NCI-H1048 (cell line): ENCODE measurements around the gene TMEM203.

Experiments used
- DNase-seq: peaks from one replicate; lab custom pipeline; 2025; lab: John Stamatoyannopoulos, UW

The TMEM203 gene

GRCh38 chr9:137194388-137194787, 11.1 kb downstream of the TMEM203 start:
- no peak for DNase-seq

DNA sequence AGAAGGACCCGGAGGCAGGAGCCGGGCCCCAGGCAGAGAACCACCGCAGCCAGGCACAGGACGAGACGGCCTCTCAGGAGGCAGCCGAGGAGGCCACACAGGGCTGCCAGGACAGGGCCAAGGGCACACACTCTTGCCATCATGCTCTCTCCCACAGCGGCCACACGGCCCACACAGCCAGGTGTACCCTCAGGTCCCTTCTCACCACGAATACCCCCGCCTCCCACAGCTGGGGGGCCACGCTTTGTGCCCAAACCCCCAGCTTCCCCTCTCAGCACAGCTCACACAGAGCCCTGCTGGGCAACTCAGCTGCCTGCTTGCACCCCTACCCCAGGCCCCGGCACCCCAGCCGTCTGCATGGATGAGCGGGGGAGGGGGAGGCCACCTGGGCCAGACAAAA, 11.7 kb downstream of the TMEM203 start:
- DNase-seq, result no peak

DNA sequence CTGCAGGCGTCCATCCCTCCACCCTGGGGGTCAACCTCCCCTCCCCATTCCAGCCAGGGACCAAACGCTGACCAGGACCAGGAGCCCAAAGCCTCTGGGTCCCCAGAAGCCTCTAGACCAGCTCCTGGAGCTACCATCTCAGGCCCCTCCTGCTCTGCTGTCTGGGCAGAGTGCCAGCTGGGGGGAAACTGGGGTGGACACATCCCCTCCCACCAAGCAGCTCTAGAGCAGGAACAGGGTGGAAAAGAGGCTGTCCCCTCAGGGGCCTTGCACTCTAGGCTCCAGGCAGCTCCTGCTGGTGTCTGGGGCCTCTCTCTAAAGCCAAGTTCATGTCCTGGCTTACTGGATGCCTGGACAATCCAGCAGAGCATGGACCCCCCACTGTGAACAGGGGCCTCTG, 12.6 kb downstream of the TMEM203 start:
- DNase-seq, result no peak

- DNase-seq, result no peak
Observed at GRCh38 chr9:137192448-137192780, 13.0 kb downstream of the TMEM203 start.

- DNase-seq, result no peak
Observed at GRCh38 chr9:137191691-137192447, 13.6 kb downstream of the TMEM203 start.

GRCh38 chr9:137191245-137191644, 14.2 kb downstream of the TMEM203 start:
- DNase-seq, result no peak

DNA sequence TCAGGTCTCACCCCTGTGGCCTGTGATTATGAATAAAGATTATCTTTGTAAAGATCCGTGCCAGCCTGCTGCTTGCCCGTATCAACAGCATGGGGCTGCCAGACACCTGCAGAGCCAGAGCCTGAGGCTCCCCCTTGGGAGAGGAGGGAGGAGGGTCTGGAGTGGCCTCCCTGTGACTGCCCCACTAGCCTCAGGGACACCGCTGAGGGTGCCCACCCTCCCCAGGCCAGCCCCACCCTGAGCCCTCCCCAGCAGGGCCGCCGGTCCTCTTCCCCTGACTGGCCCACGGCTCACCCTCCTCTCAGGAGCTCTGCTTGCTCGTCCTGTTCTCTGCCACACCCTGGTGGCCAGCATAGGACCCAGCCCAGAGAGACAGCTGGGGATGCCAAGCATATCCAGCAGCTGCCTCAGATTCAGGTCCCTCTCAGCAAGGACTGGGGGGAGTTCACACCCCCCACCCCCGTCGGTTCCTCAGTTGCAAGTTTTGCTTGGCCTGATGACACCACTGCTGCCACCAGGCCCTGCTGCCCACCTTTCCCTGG, 15.1 kb downstream of the TMEM203 start:
- DNase-seq, result no peak

DNA sequence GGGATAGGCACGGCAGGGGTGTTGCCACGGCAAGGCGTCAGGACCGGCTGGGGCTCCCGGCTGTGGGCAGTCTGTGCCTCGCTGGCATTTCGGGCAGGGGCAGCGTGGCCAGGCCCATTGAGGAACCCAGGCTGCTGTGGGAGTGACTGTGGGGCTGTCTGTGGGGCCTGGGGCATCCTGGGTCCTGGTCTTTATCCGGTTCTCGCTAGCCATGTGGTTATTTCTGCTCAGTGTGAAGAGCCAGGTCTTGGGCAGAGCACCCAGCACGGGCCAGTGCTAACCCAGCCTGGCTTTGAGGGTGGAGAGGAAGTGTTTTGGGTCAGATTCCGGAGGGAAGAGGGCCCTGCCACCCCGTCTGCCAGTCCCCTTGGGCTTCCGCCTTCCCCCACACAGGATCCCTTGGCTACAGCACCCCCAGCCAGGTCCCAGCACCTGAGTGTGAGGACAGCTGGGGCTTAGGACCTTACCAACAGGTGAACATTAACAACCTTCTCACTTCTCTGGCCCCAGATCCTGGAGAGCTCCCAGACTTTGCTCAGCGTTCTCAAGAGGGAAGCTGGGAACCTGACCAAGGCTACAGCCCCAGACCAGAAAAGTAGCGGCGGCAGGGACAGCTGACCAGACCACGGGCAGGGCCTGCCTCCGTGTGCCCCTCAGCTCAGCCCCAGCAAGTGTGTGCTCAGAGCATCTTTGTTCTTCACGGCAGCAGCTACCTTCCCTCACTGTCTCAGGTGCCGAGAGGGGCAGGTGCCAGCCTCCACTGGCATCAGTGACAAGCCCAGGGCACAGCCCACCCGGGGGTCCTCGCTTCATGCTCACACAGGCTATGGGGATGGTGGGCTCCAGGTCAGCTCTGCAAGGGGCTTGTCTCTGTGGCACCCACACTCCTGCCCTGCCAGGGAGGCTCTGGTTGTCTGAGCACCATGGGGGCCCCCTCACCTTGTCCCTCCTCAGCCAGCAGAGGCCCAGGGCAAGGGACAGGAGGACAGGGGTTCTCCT, 15.9 kb downstream of the TMEM203 start:
- no peak for DNase-seq

- DNase-seq, result peak; percentile 83
Observed at GRCh38 chr9:137188490-137189296, 16.8 kb downstream of the TMEM203 start, which contains the start of the genes ANAPC2 and SSNA1. Gene ANAPC2 (minus strand): TSS chr9:137188560. CDS start chr9:137188532, 28 bp downstream. Gene SSNA1 (plus strand): TSS chr9:137188676. CDS start chr9:137188727, 51 bp downstream.

DNA sequence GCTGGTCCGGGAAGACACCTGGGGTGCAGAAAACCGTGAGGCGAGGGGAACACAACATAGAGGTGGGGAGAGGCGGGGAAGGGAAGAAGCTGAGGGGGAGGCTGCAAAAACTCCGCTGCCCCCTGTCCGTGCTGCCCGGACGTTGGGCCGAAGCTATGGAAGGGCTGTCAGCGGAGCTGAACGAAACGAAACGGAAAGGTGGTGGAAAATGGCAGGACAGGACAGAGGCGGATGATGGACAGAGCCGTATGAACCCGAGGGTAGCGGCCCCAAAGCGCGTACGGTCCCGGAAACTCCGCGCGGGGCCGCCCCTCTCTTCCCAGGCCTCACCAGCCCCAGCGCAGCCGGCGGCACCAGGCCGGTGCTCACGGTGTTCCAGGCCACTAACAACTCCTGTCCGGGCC, 17.4 kb downstream of the TMEM203 start:
- no peak for DNase-seq

DNA sequence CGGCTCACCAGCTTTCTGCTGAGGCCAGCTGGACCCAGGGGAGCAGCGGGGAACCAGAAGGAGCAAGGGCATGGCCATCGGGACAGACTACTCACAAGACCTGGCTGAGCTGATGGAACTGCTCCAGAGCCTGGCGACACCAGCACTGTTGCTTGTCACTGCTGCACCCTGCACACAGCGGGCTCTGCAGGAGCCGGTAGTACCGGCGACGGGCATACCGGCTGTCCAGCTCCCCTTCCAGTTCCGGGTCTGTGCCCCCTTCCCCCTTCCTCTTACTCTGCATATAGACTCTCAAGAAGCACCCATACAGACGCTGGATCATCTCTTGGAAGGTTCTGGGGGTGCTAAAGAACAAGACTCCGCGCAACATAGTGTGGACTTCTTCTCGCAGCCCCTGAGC, 18.1 kb downstream of the TMEM203 start:
- DNase-seq, result no peak

DNA sequence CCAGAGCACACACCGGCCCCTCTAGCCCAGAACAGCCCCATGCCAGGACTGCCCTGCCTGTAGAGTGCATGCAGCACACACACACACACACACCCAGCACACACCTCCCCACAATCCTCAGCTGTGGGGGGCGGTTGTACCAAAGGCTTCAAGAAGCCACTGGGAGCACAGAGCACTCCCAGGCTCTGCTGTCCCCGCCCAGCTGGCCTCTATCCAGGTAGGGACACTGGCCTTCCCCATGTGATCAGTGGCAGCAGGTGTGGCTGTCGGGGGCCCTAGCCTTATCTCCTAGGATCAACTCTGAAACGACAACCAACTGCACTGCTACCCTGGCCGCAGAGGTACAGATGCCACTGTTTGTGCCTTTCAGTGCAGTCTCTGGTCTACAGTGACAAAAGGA, 19.1 kb downstream of the TMEM203 start:
- DNase-seq, result no peak

DNA sequence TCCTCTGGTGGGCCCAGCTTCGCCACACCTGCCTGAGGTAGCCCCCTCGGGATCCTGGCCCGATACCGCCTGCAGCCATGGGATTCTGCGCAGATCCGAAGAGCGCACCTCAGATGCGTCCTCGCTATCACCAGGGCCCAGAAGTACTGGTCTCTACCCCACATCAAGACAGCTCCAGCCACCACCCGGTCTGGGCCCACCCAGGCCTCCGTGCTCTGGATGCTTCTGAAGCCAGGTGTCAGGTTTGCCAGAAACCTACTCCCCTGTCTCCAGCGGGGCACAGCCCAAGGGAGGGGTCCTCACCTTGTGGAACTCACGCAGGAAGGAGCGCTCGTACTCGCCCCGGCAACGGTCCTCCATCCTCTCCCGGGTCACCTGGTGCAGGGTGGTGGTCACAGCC, 19.5 kb downstream of the TMEM203 start:
- no peak for DNase-seq

DNA sequence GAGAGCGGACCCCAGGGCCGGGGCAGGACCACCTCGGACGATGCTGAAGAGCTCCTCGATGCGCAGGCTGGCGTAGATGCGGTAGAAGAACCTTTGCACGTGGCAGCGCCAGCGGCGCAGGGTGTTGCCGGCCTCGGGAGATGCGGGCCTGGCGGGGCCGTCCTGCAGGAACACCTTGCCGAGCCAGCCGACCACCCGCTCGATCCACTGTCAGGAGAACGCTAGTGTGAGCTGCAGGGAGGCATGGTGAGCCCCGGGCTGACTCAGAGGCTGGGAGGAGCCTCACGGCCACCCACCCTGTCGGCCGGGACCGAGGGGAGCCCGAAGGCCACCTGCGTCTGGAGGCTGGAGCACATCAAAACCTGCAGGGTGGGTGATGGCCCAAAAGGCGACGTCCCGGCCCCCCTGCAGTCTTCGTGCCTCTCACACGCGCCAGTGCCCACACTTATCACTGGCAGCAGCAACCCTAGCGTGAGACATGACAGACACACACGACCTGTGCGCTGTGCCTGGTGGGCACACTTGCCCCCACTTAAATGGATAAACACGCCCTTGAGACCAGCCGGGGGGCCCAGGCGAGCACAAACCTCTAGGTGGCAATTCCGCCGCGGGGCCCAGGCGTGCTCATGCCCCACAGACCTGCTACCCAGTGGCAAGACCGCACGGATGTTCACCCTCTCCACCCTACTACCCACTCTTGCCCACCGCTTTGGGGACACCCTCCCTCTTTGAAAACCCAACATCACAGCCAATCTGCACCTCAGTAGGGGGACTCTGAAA, 20.4 kb downstream of the TMEM203 start:
- no peak for DNase-seq

- no peak for DNase-seq
Observed at GRCh38 chr9:137183980-137184595, 21.4 kb downstream of the TMEM203 start.

DNA sequence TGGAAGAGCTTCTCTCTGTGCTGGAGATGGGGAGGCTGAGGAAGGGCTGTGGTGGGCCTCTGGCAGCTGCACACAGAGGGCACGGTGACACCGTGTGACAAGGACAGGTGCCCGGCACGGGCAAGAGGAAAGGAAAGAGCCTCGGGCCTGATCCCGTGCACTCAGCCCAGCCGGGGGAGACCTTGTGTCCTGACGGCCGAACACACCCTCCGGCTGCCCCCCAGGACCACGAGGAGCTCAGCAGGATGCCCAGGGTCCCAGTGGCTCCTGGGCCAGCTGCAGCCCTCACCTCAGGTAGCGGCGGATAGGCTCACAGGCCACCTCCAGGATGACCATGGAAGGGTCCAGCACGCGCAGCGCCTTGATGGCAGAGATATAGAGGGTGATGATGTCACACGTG, 22.6 kb downstream of the TMEM203 start:
- DNase-seq, result no peak

- no peak for DNase-seq
Observed at GRCh38 chr9:137181680-137182079, 23.8 kb downstream of the TMEM203 start.

GRCh38 chr9:137180491-137180890, 25.0 kb downstream of the TMEM203 start:
- no peak for DNase-seq

DNA sequence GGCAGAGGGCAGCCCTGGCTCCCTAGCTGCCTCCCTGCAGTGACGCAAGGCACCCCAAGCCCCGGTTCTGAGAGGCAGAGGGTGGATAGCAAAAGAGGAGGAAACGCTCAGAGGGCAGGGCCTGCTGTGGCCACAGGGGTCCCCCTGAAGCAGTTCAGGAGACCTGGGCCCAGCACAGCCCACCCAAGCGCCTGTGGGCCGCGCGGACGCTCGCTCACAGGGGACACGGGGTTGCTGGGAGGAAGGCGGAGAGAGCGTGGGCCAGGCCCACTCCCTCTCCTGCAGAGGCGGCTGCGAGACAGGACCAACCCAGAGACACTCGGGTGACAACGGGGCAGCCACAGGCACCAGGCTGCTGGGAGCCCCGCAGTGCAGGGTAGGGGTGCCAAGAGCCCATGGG, 25.7 kb downstream of the TMEM203 start:
- DNase-seq, result no peak

DNA sequence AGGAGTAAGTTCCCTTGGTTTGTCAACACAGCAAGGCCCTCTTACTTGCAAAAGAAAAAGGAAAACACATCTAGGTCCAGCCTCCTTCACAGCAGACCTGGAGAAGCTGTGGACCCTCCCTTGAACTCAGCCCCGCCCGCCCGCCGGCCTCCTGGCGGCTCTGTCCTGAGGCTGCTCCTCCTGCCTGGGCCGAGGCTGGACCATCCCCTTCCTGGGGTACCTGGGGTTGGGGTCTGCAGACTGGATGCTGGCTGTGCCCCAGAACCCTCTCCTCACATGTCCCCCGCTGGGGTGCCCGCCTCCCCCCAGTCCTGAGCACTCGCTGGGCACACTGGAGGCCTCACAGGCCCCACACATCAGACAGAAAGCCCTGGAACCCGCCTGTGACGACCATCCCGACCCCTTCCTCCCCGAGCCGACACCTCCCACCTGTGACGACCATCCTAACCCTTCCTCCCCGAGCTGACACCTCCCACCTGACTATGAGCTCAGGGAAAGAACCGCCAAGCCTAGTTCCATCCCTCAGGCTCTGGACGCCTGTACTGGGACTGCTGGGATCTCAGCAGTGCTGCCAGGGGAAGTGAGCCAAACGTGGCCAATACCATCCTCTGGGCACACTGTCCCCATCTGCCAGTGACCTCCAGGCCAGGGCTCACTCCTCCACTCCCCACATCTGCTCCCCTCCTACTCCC, 26.4 kb downstream of the TMEM203 start:
- no peak for DNase-seq
